Pancreas (tissue), 10 donors: Measurements from ENCODE around the gene ARHGAP35. TPM values are rescaled to one million over a fixed set of nuclear protein-coding genes. Genes with fewer than 3 reads are reported as not detected.

Experiments
- ATAC-seq, 4 donors: fragments of 200-7000 bp; cut with Tn5 transposase; one replicate each; pipeline versions ENCODE4 v1.8.0 to v1.9.1; 2020; ENCODE audit warnings: mild to moderate bottlenecking in 4 of 4, moderate library complexity in 4 of 4
- DNase-seq, 6 donors: peaks; one replicate each; pipeline ENCODE4 v3.0.0-alpha.2; 2020
- FAIRE-seq: peaks from 2 replicates; lab custom pipeline; 2012; peaks lifted over from hg19 to GRCh38; lab: Jason Lieb, UNC
- H3K27ac ChIP-seq, 4 donors: fragments of 200-600 bp; sonication (generic); 1 replicate in 3 of 4; 2 replicates in 1 of 4; pipeline versions ENCODE4 v1.5.0 to v1.8.0; 2020
- H3K27me3 ChIP-seq, 4 donors: fragments of 200-600 bp; one replicate each; pipeline ENCODE4 v1.8.0; 2021
- H3K36me3 ChIP-seq, 3 donors: fragments of 200-600 bp; sonication (generic) in 1 of 3; one replicate each; pipeline versions ENCODE4 v1.5.0 to v1.8.0; 2020 to 2021
- H3K4me1 ChIP-seq, 3 donors: fragments of 200-600 bp; one replicate each; pipeline ENCODE4 v1.8.0; 2021
- H3K4me3 ChIP-seq, 4 donors: fragments of 200-600 bp; sonication (generic) in 2 of 4; one replicate each; pipeline versions ENCODE4 v1.5.0 to v1.8.0; 2020 to 2021
- H3K9me3 ChIP-seq, 4 donors: fragments of 200-600 bp; one replicate each; pipeline ENCODE4 v1.8.0; 2021
- WGBS, 2 donors: extraction: QIAGEN DNeasy Blood & Tissue Kit; methylation state at CpG; one replicate each; pipeline ENCODE4 v1.1.7; 2013; 5-methylcytosine and 5-hydroxymethylcytosine counted together
- intact Hi-C, 3 donors: fragments of 100-400 bp; cut with DNase I; formaldehyde crosslinking; loops; one replicate each; pipeline versions ENCODE4 v1.11.1 to v1.14.2; 2022
- polyA plus RNA-seq, 2 donors: library from polyadenylated mRNA; stranded (reverse); fragments of 200-250 nt; gene quantifications; one replicate each; pipeline ENCODE4 v1.2.3, GENCODE V29; 2013
- total RNA-seq, 6 donors: library from RNA; stranded (reverse); fragmentation: NEBNext Ultra II Directional in 4 of 6; extraction: Animal tissue kit (Norgen Biotek cat#: 25700) in 4 of 6; gene quantifications; one replicate each; pipeline versions ENCODE4 v1.2.1 to v1.2.4, GENCODE V29; 2021 to 2023
- TF ChIP-seq, protein P1 (sequence below), 4 donors: fragments of 200-600 bp; sonication (generic) in 3 of 4; IDR thresholded peaks; one replicate each; pipeline versions ENCODE4 v1.5.0 to v1.8.0; 2021; ENCODE audit warnings: antibody characterized with exemption in 4 of 4
- donor health status: healthy with polysubstance abuse.
- donor health status: DM: no; HTN: no; CAD: no; lungs with moderate emphysema.
- donor health status: DM: no; HTN: no; CAD: no.
- donor health status: control.
- donor health status: control.
- donor health status: Bipolar disorder and iron deficiency.
- donor health status: DM: yes; HTN: yes; CAD: no.
- donor health status: DM: no; HTN: no; CAD: no.
- donor health status: DM: no; HTN: no; CAD: no.
- donor health status: DM: yes; HTN: yes; CAD: no.

The ARHGAP35 gene
- total and polyA plus RNA-seq, 8 donors: 8.4 to 26.8 (median 18.9) TPM

DNA sequence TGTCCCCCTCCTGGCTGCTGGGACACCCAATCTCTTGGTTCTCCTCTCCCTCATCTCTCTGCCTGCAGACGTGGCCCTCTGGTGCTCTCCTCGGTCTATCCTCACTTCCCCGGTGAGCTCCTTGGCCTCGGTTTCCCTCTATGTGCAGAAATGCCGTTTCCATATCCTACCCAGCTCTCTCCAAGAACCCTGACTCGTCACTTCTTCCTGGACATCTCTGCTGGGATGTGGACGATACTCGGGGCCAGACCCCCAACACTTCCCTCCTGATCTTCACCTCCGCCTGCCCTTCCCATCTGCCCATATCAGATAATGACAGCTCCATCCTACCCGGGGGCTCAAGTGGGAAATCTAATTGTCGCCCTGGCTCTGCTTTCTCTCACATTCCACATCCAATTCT, 18.0 kb upstream of the ARHGAP35 start:
- no peak for DNase-seq
- H3K27ac ChIP-seq: no peak overlapping the region
- peaks cover 0 to 11% (median 6%) of the 10 kb centered on the region in 3 donors for H3K36me3 ChIP-seq
- intact Hi-C loops: loop anchor here in 1 of 3 donors (5.0 kb wide), 1 partner anchor 85 kb away; no protein-coding TSS in a partner anchor
- H3K27me3 ChIP-seq: no peaks in the 10 kb centered on the region
- no peak for ATAC-seq
- H3K4me1 ChIP-seq: no peaks in the 10 kb centered on the region
- no peaks in the 10 kb centered on the region for H3K9me3 ChIP-seq
- 78 to 86% methylated on average over 11 of the region's 11 CpGs for WGBS, 2 donors
- no peak for FAIRE-seq
- TF ChIP-seq, protein P1, sequence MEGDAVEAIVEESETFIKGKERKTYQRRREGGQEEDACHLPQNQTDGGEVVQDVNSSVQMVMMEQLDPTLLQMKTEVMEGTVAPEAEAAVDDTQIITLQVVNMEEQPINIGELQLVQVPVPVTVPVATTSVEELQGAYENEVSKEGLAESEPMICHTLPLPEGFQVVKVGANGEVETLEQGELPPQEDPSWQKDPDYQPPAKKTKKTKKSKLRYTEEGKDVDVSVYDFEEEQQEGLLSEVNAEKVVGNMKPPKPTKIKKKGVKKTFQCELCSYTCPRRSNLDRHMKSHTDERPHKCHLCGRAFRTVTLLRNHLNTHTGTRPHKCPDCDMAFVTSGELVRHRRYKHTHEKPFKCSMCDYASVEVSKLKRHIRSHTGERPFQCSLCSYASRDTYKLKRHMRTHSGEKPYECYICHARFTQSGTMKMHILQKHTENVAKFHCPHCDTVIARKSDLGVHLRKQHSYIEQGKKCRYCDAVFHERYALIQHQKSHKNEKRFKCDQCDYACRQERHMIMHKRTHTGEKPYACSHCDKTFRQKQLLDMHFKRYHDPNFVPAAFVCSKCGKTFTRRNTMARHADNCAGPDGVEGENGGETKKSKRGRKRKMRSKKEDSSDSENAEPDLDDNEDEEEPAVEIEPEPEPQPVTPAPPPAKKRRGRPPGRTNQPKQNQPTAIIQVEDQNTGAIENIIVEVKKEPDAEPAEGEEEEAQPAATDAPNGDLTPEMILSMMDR (IDR thresholded peaks at IDR 0.05): no peak
- no peak overlapping the region for H3K4me3 ChIP-seq

DNA sequence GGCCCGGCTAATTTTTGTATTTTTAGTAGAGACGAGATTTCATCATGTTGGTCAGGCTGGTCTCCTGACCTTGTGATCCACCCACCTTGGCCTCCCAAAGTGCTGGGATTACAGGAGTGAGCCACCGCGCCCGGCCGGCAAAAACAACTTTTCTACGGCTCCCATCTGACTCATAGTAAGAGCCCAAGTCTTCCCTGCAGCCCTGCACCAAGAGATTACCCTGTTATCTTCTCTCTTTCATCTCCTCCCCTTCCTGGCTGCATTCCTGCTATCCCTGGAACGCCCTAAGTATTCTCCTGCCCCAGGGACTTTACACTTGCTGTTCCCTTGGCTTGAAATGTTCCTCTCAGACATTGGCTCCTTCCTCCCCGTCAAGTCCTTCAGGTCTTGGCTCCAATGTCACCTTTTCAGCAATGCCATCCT, 16.7 kb upstream of the ARHGAP35 start:
- WGBS, 2 donors: 88 to 94% methylated on average over 9 of the region's 9 CpGs
- intact Hi-C loops: loop anchor here in 1 of 3 donors (5.0 kb wide), 1 partner anchor 87 kb away; no protein-coding TSS in a partner anchor

DNA sequence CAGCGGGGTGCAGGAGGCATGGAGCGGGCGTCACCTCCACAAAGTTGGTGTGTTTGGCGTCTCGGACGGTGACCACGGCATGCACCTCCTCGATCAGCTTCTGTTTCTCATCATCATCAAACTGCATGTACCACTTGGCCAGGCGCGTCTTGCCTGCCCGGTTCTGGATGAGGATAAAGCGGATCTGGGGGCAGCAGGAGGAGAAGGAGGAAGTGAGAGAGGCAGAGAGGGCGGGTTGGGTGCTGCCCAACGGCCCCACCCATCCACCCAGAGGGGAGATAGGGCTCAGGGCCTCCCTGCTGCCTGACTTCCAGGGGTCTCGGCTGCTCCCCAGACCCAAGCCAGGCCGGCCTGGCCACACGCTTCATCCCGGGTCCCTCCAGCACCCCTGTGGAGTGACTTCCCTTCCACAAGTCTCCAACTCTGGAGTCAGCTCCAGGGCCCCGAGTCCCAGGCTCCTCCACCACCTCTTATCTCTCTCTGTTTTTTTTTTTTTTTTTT, 14.8 kb upstream of the ARHGAP35 start:
- intact Hi-C loops: no loop called here
- Histone ChIP-seq H3K27ac (no peak overlapping the region), H3K27me3 (no peaks in the 10 kb centered on the region), H3K4me3 (no peak overlapping the region), H3K36me3 (peaks cover 0 to 5% (median 0%) of the 10 kb centered on the region in 3 donors), H3K9me3 (no peaks in the 10 kb centered on the region), H3K4me1 (peaks cover 0 to 5% (median 0%) of the 10 kb centered on the region in 3 donors)
- no peak for ATAC-seq
- 90 to 91% methylated on average over 18 to 19 of the region's 19 CpGs for WGBS, 2 donors
- FAIRE-seq: no peak
- DNase-seq: no peak
- TF ChIP-seq, protein P1 (IDR thresholded peaks at IDR 0.05): no peak

More for the DNA sequence above, 16.7 kb upstream of the ARHGAP35 start:
- H3K9me3 ChIP-seq: no peaks in the 10 kb centered on the region
- H3K27ac ChIP-seq: no peak overlapping the region
- no peaks in the 10 kb centered on the region for H3K27me3 ChIP-seq
- peaks cover 0 to 5% (median 0%) of the 10 kb centered on the region in 3 donors for H3K36me3 ChIP-seq
- no peak overlapping the region for H3K4me3 ChIP-seq
- H3K4me1 ChIP-seq: no peaks in the 10 kb centered on the region
- DNase-seq (no peak), FAIRE-seq (no peak), ATAC-seq (no peak)
- TF ChIP-seq, protein P1 (IDR thresholded peaks at IDR 0.05): no peak

DNA sequence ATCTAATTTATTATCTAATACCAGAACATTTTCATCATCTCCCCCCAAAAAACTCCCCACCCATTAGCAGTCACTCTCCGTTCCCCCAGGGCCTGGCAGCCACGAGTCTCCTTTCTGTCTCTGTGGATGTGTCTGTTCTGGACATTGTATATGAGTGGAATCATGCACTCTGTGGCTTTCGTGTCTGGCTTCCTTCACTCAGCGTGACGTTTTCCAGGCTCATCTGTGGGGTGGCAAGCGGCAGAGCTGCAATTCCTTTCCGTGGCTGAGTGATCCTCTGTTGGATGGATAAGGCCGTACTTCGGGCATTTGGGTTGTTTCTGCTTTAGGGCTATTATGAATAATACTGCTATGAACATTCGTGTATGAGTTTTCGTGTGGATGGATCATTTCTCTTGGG, 13.3 kb upstream of the ARHGAP35 start:
- Histone ChIP-seq H3K27ac (no peak overlapping the region), H3K27me3 (no peaks in the 10 kb centered on the region), H3K4me3 (no peak overlapping the region), H3K36me3 (peaks cover 0 to 5% (median 0%) of the 10 kb centered on the region in 3 donors), H3K9me3 (no peaks in the 10 kb centered on the region), H3K4me1 (peaks cover 0 to 5% (median 0%) of the 10 kb centered on the region in 3 donors)
- TF ChIP-seq, protein P1 (IDR thresholded peaks at IDR 0.05): no peak
- 89 to 91% methylated on average over 11 of the region's 11 CpGs for WGBS, 2 donors
- no peak for DNase-seq
- no peak for ATAC-seq
- FAIRE-seq: no peak
- intact Hi-C loops: no loop called here

GRCh38 chr19:46848389-46848788, 12.4 kb upstream of the ARHGAP35 start:
- FAIRE-seq: no peak
- ATAC-seq: no peak
- Histone ChIP-seq H3K4me1 (peaks cover 0 to 5% (median 0%) of the 10 kb centered on the region in 3 donors), H3K36me3 (peaks cover 0 to 5% (median 0%) of the 10 kb centered on the region in 3 donors), H3K27ac (no peak overlapping the region), H3K27me3 (no peaks in the 10 kb centered on the region), H3K4me3 (no peak overlapping the region), H3K9me3 (no peaks in the 10 kb centered on the region)
- intact Hi-C loops: no loop called here
- no peak for DNase-seq
- TF ChIP-seq, protein P1 (IDR thresholded peaks at IDR 0.05): no peak
- 91 to 93% methylated on average over 2 of the region's 2 CpGs for WGBS, 2 donors
